NCI-H82 treated with DMSO at 0.1 percent for 48 hours (cell line): ENCODE results near the gene CD164L2.
"Not testable (repeated sequence)": the region's sequence is repeated elsewhere in the genome, so short reads cannot be mapped to it uniquely, and the experiment has no call there.

Source experiments
- DNase-seq: peaks from one replicate; lab custom pipeline; 2025; ENCODE audit not compliant: unreplicated experiment; lab: John Stamatoyannopoulos, UW

CD164L2 gene

GRCh38 chr1:27391511-27392095, 8.5 kb upstream of the CD164L2 start:
- DNase-seq, result peak; percentile 21

- DNase-seq, result peak; percentile 49
Observed at GRCh38 chr1:27388337-27389005, 5.3 kb upstream of the CD164L2 start.

GRCh38 chr1:27384797-27385196, 1.7 kb upstream of the CD164L2 start:
- not testable (repeated sequence) for DNase-seq

DNA sequence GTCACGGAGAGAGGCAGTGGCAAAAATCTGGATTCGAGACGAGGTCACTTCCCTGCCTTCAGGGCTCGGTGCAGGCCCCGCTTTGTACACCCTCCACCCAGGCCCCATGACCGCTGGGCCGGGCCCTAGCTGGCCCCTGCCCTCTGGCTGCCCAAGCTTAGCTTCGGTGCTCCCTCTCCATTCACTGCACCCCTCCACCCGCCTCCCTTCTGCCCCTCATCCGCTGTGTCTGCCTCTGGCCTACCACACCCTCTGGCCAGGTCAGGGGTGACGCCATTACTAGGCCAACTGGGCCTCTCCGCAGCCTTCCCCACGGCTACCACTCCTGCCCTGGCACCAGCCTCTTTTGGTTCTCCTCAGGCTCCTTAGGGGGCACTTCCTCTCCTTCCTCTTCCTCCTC, 528 bp upstream of the CD164L2 start:
- no peak for DNase-seq

DNA sequence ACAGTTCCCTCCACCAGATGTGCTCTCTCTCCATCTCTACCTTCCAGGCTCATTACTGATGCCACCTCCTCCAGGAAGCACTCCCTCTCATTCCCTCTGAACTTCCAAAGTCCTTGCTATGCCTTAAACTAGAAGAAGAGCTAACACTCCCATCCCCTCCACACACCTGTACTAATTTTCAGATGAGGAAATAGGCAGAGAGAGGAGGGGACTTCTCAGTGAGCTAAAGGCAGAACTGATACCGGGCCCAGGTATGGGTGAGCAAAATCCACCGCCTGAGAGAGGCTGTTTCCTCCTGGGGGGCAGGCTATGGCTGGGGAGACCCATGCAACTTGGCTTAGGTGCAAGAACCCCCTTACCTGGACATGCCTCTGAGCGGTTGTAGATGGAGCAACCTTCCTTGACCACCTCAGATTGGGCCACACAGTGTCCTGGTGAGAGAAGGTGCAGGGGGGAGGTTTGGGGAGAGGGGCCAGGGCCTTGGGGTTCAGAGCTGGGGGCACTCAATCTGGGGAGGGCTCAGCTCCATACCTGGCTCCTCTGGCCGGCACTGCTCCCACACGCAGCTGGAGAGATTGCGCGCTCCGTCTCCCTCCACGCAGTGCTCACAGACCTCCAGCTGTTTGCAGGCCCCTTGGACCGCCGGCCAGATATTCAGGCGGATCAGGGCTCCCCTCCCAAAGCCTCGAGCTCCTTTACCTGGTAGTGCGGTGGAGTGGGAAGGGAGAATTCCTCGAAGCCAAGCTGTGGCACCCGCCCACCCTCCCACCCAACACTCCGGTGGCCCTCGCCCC, 967 bp downstream of the CD164L2 start:
- no peak for DNase-seq

GRCh38 chr1:27380766-27381733, 2.1 kb downstream of the CD164L2 start:
- DNase-seq, result no peak

GRCh38 chr1:27380224-27380623, 2.9 kb downstream of the CD164L2 start:
- DNase-seq, result no peak

- DNase-seq, result no peak
Observed at GRCh38 chr1:27379564-27380122, 3.5 kb downstream of the CD164L2 start.

DNA sequence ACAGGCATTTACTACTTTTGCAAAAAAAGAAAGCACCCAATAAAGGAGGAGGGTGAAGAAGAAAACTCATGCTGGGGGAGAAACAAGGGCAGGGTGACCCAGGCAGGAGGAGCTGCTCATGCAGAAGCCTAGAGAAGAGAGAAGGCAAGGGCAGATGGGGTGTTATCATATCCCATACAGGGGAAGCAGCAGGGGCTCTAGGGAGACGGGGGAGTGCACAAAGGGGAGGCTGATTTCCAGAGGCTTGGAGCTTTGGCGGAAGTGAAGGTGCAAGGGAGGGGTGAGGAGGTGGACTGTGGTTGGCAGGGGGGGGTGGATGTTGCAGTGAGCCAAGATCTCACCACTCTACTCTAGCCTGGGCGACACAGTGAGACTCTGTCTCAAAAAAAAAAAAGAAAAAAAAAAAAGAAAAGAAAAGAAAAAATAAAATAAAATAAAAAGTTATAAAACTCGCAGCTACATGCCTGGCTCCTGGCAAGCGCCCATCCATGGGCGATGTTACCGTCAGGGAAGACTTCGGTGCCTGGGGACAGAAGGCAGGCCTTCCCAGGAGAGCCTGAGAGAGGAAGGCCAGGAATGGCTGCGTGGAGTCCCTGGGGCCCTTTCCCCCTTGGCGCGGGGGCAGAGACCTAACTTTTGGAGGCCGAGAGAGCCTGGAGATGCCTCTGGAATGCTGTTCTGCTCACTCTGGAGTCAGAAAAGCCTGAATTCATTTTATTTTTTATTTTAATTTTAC, 5.2 kb downstream of the CD164L2 start:
- no peak for DNase-seq

GRCh38 chr1:27374362-27375086, 8.6 kb downstream of the CD164L2 start, which contains the start of gene FCN3:
FCN3 (minus strand) TSS chr1:27374824; CDS start chr1:27374818, 6 bp downstream.
- no peak for DNase-seq

- DNase-seq, result no peak
Observed at GRCh38 chr1:27372808-27373690, 10.1 kb downstream of the CD164L2 start.

DNA sequence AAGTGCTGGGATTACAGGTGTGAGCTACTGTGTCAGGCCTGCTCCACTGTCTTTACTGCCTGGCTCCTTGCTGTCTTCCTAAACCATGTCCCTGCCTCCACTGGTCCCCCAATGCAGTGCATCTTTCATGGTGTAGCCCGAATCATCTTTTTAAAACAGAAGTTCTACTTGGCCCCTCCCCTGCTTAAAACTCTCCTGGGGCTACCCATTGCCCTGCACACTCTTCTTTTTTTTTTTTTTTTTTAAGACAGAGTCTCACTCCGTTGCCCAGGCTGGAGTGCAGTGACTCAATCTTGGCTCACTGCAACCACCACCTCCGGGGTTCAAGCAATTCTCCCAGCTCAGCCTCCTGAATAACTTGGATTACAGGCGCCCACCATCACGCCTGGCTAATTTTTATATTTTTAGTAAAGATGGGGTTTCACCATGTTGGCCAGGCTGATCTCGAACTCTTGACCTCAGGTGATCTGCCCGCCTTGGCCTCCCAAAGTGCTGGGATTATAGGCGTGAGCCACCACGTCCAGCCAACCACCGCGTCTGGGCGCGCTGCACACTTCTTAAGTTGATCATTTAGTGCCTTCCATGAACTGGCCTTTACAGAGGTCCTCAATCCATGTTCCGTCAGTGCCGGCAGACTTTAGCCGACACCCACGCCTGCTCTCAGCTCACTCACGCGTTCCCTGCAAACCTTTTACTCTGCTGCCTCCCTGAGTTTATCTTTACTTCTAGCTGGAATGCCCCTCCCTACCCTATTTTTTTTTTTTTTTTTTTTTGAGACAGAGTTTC, 10.9 kb downstream of the CD164L2 start:
- no peak for DNase-seq

DNA sequence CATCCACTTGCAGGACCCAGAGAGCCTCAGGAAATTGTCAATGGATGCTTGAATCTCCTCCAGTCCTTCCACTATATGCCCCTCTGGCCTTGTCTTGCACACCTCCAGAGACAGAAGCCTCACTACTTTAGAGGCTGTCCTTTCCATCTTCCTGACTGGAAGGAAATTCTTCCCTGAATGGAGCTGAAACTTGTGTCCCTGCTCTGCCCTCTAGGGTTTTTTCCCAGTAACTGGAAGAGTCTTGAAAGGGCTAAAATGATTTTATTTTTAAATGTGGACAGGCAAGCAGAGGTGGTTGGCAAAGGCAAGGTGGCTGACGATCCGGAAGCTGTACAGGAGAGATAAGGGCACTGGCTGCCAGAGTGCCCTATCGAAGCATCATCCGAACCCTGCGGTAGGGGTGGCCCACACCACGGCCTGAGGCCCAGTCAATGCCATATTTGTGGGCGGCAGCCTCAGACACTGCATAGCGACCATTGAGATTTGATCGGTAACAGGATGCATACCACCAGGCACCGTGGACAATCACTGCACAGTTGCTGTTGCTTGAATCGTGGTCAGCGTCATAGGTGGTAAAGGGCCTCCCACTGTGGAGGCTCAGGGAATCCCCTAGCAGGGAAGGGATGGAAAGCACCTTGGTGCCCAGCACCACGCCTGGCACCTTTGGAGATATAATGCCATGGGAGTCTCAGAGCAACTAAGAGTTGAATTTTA, 14.1 kb downstream of the CD164L2 start:
- DNase-seq, result no peak

GRCh38 chr1:27367160-27367650, 15.9 kb downstream of the CD164L2 start:
- DNase-seq, result no peak

DNA sequence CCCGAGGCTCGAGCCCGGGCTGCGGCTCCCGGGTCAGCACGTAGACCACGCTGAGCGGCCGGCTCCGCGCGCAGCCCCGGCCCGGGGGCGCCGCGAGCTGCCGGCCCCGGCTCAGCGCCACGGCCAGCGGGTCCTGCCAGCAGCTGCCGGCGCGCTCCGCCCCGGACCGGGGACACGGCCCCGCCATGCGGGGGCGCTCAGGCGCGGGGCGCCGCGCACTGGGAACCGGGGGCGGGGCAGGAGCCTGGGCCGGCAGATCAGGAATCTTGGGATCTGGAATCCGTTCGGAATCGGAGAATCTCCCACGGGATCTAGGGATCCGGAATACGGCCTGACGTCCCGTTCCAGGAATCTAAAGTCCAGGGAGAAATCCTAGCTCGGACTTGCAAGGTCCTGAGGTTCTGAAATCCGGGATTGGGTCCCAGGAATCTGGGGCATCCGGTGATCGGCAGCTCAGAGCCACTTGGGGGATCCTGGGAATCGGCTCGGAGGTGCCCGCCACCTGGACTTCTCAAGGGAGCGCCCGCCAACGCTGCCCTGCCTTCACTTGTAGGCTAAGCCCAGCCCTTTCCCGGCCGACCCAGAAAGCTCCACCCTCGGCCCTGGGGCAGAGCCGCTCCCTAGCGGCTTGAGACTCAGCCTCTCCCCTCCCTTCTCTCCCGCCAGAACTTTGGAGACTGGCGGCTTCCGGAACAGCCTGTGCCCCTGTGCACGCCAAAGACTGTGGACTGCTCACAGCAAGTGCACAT, 16.5 kb downstream of the CD164L2 start, which contains the start of gene MAP3K6:
Gene MAP3K6 (minus strand): TSS at position 551 of the 749 bp plus-strand sequence. CDS start 364 bp downstream, at position 187.
- peak; percentile 62 for DNase-seq

GRCh38 chr1:27366113-27366410, 17.1 kb downstream of the CD164L2 start:
- DNase-seq, result peak; percentile 70
